Calu3 (cell line): ENCODE measurements around the gene VWA2. TPM values are rescaled to one million over a fixed set of nuclear protein-coding genes. Genes with fewer than 3 reads are reported as not detected.

ENCODE experiments used
- BruUV-seq: library from RNA; stranded (reverse); fragments of 400-500 nt; replicated peaks from 2 replicates; lab custom pipeline; 2021; lab: Mats Ljungman, UMichigan
- CTCF ChIA-PET: fragments of 300-600 bp; sonication (Branson Sonifier 250); formaldehyde crosslinking; loops from one replicate; lab custom pipeline; 2022; ENCODE audit warnings: antibody characterized with exemption; lab: Charles Lee
- DNase-seq: peaks from one replicate; pipeline ENCODE4 v3.0.0; 2022
- H3K27ac Mint-ChIP-seq: one replicate; pipeline ENCODE4 v1.8.0; 2022; ENCODE audit warnings: mixed read lengths; ENCODE audit not compliant: unreplicated experiment
- H3K27me3 Mint-ChIP-seq: one replicate; pipeline ENCODE4 v1.8.0; 2022; ENCODE audit warnings: mixed read lengths; ENCODE audit not compliant: unreplicated experiment
- H3K36me3 Mint-ChIP-seq: one replicate; pipeline ENCODE4 v1.8.0; 2022; ENCODE audit warnings: mild to moderate bottlenecking, moderate library complexity, mixed read lengths; ENCODE audit not compliant: insufficient read depth, unreplicated experiment
- H3K4me1 Mint-ChIP-seq: one replicate; pipeline ENCODE4 v1.8.0; 2022; ENCODE audit warnings: mild to moderate bottlenecking, low read depth, mixed read lengths; ENCODE audit not compliant: unreplicated experiment
- H3K4me3 Mint-ChIP-seq: one replicate; pipeline ENCODE4 v1.8.0; 2022; ENCODE audit warnings: mild to moderate bottlenecking, low read depth, moderate library complexity, mixed read lengths; ENCODE audit not compliant: unreplicated experiment
- H3K9me3 Mint-ChIP-seq: one replicate; pipeline ENCODE4 v1.8.0; 2022; ENCODE audit warnings: low read depth, mixed read lengths; ENCODE audit not compliant: unreplicated experiment
- intact Hi-C: fragments of 100-400 bp; cut with micrococcal nuclease; formaldehyde crosslinking; loops from one replicate; pipeline ENCODE4 v1.10.0; 2022; ENCODE audit not compliant: unreplicated experiment
- total RNA-seq: library from RNA; stranded (reverse); gene quantifications from 2 replicates; pipeline ENCODE4 v1.2.3, GENCODE V29; 2022
- TF ChIP-seq, protein P1 (sequence below): fragments of 200-600 bp; IDR thresholded peaks from one replicate; pipeline ENCODE4 v1.8.0; 2022; ENCODE audit warnings: antibody characterized with exemption; ENCODE audit not compliant: unreplicated experiment

The VWA2 gene
- total RNA-seq, 1 experiment from 2014 or later, result 4.2 TPM

DNA sequence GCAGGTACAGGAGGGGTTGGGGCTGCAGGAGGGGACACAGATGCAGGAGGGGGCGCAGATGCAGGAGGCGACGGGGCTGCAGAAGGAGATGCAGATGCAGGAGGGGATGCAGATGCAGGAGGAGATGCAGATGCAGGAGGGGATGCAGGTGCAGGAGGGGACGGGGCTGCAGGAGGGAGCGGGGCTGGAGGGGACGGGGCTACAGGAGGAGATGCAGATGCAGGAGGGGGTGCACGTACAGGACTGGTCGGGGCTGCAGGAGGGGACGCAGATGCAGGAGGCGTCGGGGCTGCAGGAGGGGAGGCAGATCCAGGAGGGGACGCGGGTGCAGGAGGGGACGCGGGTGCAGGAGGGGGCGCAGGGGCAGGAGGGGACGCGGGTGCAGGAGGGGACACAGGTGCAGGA, 66.5 kb downstream of the VWA2 start:
- Mint-ChIP-seq H3K36me3 (no peaks in the 10 kb centered on the region), H3K27me3 (no peaks in the 10 kb centered on the region), H3K4me3 (no peak overlapping the region), H3K9me3 (no peaks in the 10 kb centered on the region), H3K27ac (no peak overlapping the region), H3K4me1 (no peaks in the 10 kb centered on the region)
- TF ChIP-seq, protein P1, sequence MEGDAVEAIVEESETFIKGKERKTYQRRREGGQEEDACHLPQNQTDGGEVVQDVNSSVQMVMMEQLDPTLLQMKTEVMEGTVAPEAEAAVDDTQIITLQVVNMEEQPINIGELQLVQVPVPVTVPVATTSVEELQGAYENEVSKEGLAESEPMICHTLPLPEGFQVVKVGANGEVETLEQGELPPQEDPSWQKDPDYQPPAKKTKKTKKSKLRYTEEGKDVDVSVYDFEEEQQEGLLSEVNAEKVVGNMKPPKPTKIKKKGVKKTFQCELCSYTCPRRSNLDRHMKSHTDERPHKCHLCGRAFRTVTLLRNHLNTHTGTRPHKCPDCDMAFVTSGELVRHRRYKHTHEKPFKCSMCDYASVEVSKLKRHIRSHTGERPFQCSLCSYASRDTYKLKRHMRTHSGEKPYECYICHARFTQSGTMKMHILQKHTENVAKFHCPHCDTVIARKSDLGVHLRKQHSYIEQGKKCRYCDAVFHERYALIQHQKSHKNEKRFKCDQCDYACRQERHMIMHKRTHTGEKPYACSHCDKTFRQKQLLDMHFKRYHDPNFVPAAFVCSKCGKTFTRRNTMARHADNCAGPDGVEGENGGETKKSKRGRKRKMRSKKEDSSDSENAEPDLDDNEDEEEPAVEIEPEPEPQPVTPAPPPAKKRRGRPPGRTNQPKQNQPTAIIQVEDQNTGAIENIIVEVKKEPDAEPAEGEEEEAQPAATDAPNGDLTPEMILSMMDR, result no peak
- BruUV-seq, result no TSS peak
- no peak for DNase-seq
- intact Hi-C loops, result loop anchor here (10.0 kb wide), 1 partner anchor 399 kb away; no protein-coding TSS in a partner anchor
- CTCF ChIA-PET, result no interaction called here

GRCh38 chr10:114306116-114306973, 67.3 kb downstream of the VWA2 start:
- H3K9me3 Mint-ChIP-seq, result no peaks in the 10 kb centered on the region
- BruUV-seq, result no TSS peak
- no peaks in the 10 kb centered on the region for H3K36me3 Mint-ChIP-seq
- no peak overlapping the region for H3K27ac Mint-ChIP-seq
- H3K4me1 Mint-ChIP-seq, result no peaks in the 10 kb centered on the region
- CTCF ChIA-PET, result no interaction called here
- peak; percentile 4 for DNase-seq
- no peak overlapping the region for H3K4me3 Mint-ChIP-seq
- H3K27me3 Mint-ChIP-seq, result no peaks in the 10 kb centered on the region
- intact Hi-C loops, result loop anchor here (10.0 kb wide), 1 partner anchor 398 kb away; no protein-coding TSS in a partner anchor
- TF ChIP-seq, protein P1, result no peak

- DNase-seq, result no peak
- H3K4me3 Mint-ChIP-seq, result no peak overlapping the region
- TF ChIP-seq, protein P1, result no peak
- H3K4me1 Mint-ChIP-seq, result no peaks in the 10 kb centered on the region
- CTCF ChIA-PET, result no interaction called here
- no peaks in the 10 kb centered on the region for H3K36me3 Mint-ChIP-seq
- no peaks in the 10 kb centered on the region for H3K9me3 Mint-ChIP-seq
- H3K27ac Mint-ChIP-seq, result no peak overlapping the region
- intact Hi-C loops, result loop anchor here (10.0 kb wide), 1 partner anchor 397 kb away; no protein-coding TSS in a partner anchor
- no TSS peak for BruUV-seq
- H3K27me3 Mint-ChIP-seq, result no peaks in the 10 kb centered on the region
Measured at GRCh38 chr10:114307731-114308130, 68.7 kb downstream of the VWA2 start.

DNA sequence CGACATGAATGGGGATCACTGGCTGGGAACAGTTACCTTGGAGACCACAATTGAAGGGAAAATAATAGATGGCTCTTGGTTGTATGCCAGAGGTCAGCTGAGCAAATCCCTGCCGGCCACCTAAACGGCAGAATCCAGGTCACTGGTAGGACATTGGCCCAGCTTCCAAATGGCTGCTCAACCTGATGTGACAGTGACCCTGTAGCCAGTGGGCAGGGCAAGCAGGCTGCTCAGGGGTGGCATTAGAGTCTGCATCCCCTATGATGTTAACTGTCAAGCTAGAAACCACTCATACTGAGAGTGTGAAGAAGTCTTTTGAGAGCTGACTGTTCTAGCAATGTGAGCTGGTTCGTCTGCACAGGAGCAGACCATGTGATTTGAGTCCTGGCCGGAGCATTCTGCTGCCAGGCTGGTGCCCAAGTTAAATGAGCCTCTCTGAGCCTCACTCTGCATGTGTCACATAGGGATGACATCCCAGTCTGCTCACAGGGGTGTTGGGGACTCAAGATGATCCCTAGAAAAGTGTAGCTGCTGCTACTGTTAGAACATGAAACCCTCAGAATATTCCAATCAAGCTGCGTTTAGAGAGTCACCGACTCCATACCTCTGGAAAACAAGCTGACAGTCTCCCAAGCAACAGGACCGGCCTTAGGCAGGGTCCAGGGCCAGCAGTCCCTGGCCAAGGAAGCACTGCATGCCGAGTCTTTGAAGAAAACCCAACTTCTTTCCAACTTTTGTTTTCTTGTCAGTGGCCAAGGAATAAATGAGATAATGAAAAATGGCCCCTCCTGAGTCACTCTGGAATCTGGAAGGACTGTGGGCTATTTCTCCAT, 69.7 kb downstream of the VWA2 start:
- no peak for DNase-seq
- CTCF ChIA-PET, result interaction anchor here (0.6 kb wide), 1 partner anchor 62 kb away, joined by 4 read pairs; no protein-coding TSS in a partner anchor
- no TSS peak for BruUV-seq
- intact Hi-C loops, result loop anchor here (10.0 kb wide), 1 partner anchor 396 kb away; no protein-coding TSS in a partner anchor
- H3K36me3 Mint-ChIP-seq, result no peaks in the 10 kb centered on the region
- TF ChIP-seq, protein P1, result no peak
- H3K4me1 Mint-ChIP-seq, result no peaks in the 10 kb centered on the region
- no peaks in the 10 kb centered on the region for H3K27me3 Mint-ChIP-seq
- H3K4me3 Mint-ChIP-seq, result no peak overlapping the region
- no peaks in the 10 kb centered on the region for H3K9me3 Mint-ChIP-seq
- H3K27ac Mint-ChIP-seq, result no peak overlapping the region
